ENCODE results near the gene MATN3. TPM values are rescaled to one million over a fixed set of nuclear protein-coding genes. Genes with fewer than 3 reads are reported as not detected.

Gene MATN3
- total and polyA plus RNA-seq, 9 of the 15 experiments (the other 6 are each of a cell fraction or from before 2014, with no cell fraction given) = not detected

GRCh38 chr2:20052861-20053281 is 40.4 kb upstream of the MATN3 start (continued):
- TF ChIP-seq ZNF592 (IDR thresholded peaks at IDR 0.05) (0 out of 2 replicates have a peak, but pooled peaks have one; percentile 32), MCM7 (IDR thresholded peaks at IDR 0.05) (no peak), RFX1 (IDR thresholded peaks at IDR 0.05) (no peak), ZNF407 (IDR thresholded peaks at IDR 0.05; ENCODE audit: low read depth) (no peak), HDAC1 (IDR thresholded peaks at IDR 0.05) (no peak), ZZZ3 (IDR thresholded peaks at IDR 0.05) (no peak), ZNF146 (CRISPR knock-in tag; IDR thresholded peaks at IDR 0.05; ENCODE audit: unreplicated experiment) (no peak), TCF3 (CRISPR knock-in tag; IDR thresholded peaks at IDR 0.05) (peak; percentile 76), BACH1 (tag; IDR thresholded peaks at IDR 0.05) (no peak), CBFB (CRISPR knock-in tag; IDR thresholded peaks at IDR 0.05) (no peak), ELF1 (tag; IDR thresholded peaks at IDR 0.05) (no peak), FOXA1 (IDR thresholded peaks at IDR 0.05; ENCODE audit: borderline replicate concordance) (no peak), ZBTB7A (IDR thresholded peaks at IDR 0.05; ENCODE audit: borderline replicate concordance, control insufficient read depth, low read depth, low read length) (no peak), RNF219 (CRISPR knock-in tag; IDR thresholded peaks at IDR 0.05) (no peak)

All from K562 (cell line).